Panc1 (cell line): ENCODE results near the gene TSPAN17.

ENCODE experiments used
- POLR2AphosphoS5 ChIP-seq: IDR thresholded peaks from 2 replicates; pipeline ENCODE4 v1.6.1; 2012; ENCODE audit warnings: mild to moderate bottlenecking, low read depth, low read length, moderate library complexity
- TF ChIP-seq, protein P1 (sequence below): fragments of 450-650 bp; IDR thresholded peaks from 2 replicates; pipeline ENCODE4 v1.5.1; 2017; ENCODE audit warnings: mild to moderate bottlenecking
- TF ChIP-seq, protein P2 (sequence below), 2 experiments: IDR thresholded peaks; 2 replicates each; pipeline ENCODE4 v1.6.1; 2011 to 2012; ENCODE audit warnings: low read depth in 2 of 2, control low read depth in 1 of 2, low read length in 1 of 2, mild to moderate bottlenecking in 1 of 2, moderate library complexity in 1 of 2; ENCODE audit not compliant: insufficient read depth in 1 of 2

DNA sequence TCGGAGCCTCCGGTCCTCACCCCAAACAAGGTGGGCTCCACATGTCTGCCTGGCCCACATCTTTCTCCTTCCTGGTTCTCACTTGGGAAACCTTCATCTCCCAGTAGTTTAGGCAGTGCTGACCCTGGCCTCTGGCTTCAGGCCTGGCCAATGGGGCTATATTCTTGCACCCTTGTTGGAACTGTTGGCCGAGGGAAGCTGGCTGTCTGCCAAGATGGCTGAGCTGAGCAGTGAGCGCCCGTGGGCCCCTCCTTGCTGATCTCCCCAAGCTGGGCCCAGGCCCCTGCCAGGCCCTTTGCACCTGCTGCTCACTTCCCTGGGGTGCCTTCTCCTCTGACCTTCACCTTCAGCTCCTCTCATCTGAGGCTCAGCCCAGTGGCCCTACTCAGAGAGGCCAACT lies 31.3 kb downstream of the TSPAN17 start:
- TF ChIP-seq, protein P1, sequence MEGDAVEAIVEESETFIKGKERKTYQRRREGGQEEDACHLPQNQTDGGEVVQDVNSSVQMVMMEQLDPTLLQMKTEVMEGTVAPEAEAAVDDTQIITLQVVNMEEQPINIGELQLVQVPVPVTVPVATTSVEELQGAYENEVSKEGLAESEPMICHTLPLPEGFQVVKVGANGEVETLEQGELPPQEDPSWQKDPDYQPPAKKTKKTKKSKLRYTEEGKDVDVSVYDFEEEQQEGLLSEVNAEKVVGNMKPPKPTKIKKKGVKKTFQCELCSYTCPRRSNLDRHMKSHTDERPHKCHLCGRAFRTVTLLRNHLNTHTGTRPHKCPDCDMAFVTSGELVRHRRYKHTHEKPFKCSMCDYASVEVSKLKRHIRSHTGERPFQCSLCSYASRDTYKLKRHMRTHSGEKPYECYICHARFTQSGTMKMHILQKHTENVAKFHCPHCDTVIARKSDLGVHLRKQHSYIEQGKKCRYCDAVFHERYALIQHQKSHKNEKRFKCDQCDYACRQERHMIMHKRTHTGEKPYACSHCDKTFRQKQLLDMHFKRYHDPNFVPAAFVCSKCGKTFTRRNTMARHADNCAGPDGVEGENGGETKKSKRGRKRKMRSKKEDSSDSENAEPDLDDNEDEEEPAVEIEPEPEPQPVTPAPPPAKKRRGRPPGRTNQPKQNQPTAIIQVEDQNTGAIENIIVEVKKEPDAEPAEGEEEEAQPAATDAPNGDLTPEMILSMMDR, result no peak
- TF ChIP-seq, protein P2, sequence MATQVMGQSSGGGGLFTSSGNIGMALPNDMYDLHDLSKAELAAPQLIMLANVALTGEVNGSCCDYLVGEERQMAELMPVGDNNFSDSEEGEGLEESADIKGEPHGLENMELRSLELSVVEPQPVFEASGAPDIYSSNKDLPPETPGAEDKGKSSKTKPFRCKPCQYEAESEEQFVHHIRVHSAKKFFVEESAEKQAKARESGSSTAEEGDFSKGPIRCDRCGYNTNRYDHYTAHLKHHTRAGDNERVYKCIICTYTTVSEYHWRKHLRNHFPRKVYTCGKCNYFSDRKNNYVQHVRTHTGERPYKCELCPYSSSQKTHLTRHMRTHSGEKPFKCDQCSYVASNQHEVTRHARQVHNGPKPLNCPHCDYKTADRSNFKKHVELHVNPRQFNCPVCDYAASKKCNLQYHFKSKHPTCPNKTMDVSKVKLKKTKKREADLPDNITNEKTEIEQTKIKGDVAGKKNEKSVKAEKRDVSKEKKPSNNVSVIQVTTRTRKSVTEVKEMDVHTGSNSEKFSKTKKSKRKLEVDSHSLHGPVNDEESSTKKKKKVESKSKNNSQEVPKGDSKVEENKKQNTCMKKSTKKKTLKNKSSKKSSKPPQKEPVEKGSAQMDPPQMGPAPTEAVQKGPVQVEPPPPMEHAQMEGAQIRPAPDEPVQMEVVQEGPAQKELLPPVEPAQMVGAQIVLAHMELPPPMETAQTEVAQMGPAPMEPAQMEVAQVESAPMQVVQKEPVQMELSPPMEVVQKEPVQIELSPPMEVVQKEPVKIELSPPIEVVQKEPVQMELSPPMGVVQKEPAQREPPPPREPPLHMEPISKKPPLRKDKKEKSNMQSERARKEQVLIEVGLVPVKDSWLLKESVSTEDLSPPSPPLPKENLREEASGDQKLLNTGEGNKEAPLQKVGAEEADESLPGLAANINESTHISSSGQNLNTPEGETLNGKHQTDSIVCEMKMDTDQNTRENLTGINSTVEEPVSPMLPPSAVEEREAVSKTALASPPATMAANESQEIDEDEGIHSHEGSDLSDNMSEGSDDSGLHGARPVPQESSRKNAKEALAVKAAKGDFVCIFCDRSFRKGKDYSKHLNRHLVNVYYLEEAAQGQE (IDR thresholded peaks at IDR 0.05; ENCODE audit: insufficient read depth in 1 of 2, low read depth in 2 of 2, low read length in 1 of 2), result no peak
- TF ChIP-seq POLR2AphosphoS5, result no peak
